Endothelial cell of umbilical vein (primary cell): ENCODE measurements around the gene PYGO2. TPM values are rescaled to one million over a fixed set of nuclear protein-coding genes. Genes with fewer than 3 reads are reported as not detected.

Experiments used
- BruUV-seq: library from RNA; stranded (reverse); fragments of 400-500 nt; replicated peaks from 2 replicates; lab custom pipeline; 2021; lab: Mats Ljungman, UMichigan
- CTCF ChIA-PET: fragments of 300-600, 350-600 bp; sonication (Branson Sonifier 250); formaldehyde crosslinking; loops from one replicate; lab custom pipeline; 2021; ENCODE audit warnings: antibody characterized with exemption, inconsistent platforms; lab: Charles Lee
- POLR2A ChIA-PET: fragments of 300-600, 350-600 bp; sonication (Branson Sonifier 250); formaldehyde crosslinking; loops from one replicate; lab custom pipeline; 2021; ENCODE audit warnings: antibody characterized with exemption, inconsistent platforms; lab: Charles Lee
- DNase-seq: peaks from one replicate; pipeline ENCODE4 v3.0.0-alpha.2; 2011; ENCODE audit warnings: low read depth, low spot score
- FAIRE-seq: peaks from 2 replicates; lab custom pipeline; 2011; peaks lifted over from hg19 to GRCh38; lab: Jason Lieb, UNC
- H2AFZ ChIP-seq: 2 replicates; pipeline ENCODE4 v1.6.0; 2012; ENCODE audit warnings: low read depth, low read length, control low read depth, inconsistent platforms
- H3K27ac ChIP-seq: 2 replicates; pipeline ENCODE4 v1.5.1; 2011; ENCODE audit warnings: low read depth, mild to moderate bottlenecking, control low read depth, low read length, moderate library complexity; ENCODE audit not compliant: insufficient read depth
- H3K27me3 ChIP-seq, 2 experiments: 2 replicates each; pipeline versions ENCODE4 v1.6.0 to v1.6.1; 2011; ENCODE audit warnings: low read length in 2 of 2, mixed read lengths in 1 of 2; ENCODE audit not compliant: control insufficient read depth in 2 of 2, insufficient read depth in 2 of 2
- H3K36me3 ChIP-seq, 2 experiments: 2 replicates in 1 of 2; 3 replicates in 1 of 2; pipeline ENCODE4 v1.5.1; 2011; ENCODE audit warnings: low read length in 2 of 2, mild to moderate bottlenecking in 1 of 2, moderate library complexity in 1 of 2; ENCODE audit not compliant: control insufficient read depth in 2 of 2, insufficient read depth in 2 of 2; ENCODE audit errors: extremely low read depth in 1 of 2
- H3K4me1 ChIP-seq: 3 replicates; pipeline ENCODE4 v1.5.1; 2011; ENCODE audit warnings: mild to moderate bottlenecking, low read length; ENCODE audit not compliant: control insufficient read depth, insufficient read depth; ENCODE audit errors: extremely low read depth
- H3K4me2 ChIP-seq: 2 replicates; pipeline ENCODE4 v1.6.1; 2011; ENCODE audit warnings: low read length, control low read depth, mixed read lengths; ENCODE audit not compliant: insufficient read depth
- H3K4me3 ChIP-seq, 3 experiments: fragments of 200-600 bp in 1 of 3; sonication (generic), shearing (Covaris generic) in 1 of 3; replicated peaks in 1 of 3; 2 replicates each; pipeline ENCODE4 v1.5.1; 2011 to 2016; ENCODE audit warnings: control low read depth in 3 of 3, low read length in 3 of 3, mild to moderate bottlenecking in 2 of 3, inconsistent platforms in 1 of 3, low read depth in 1 of 3, moderate library complexity in 1 of 3; ENCODE audit not compliant: insufficient read depth in 1 of 3
- H3K79me2 ChIP-seq: 2 replicates; pipeline ENCODE4 v1.6.0; 2012; ENCODE audit warnings: low read length, inconsistent platforms; ENCODE audit not compliant: control insufficient read depth, insufficient read depth
- H3K9ac ChIP-seq: replicated peaks from 2 replicates; pipeline ENCODE3; 2011; ENCODE audit warnings: low read length, control low read depth; ENCODE audit not compliant: insufficient read depth; ENCODE audit errors: extremely low read depth
- H3K9me1 ChIP-seq: replicated peaks from 3 replicates; pipeline ENCODE4 v1.6.0; 2011; ENCODE audit warnings: mild to moderate bottlenecking, low read length; ENCODE audit not compliant: control insufficient read depth, insufficient read depth; ENCODE audit errors: extremely low read depth
- H3K9me3 ChIP-seq: replicated peaks from 2 replicates; pipeline ENCODE4 v1.5.1; 2012; ENCODE audit warnings: low read length, inconsistent platforms; ENCODE audit not compliant: control insufficient read depth, insufficient read depth
- H4K20me1 ChIP-seq: replicated peaks from 2 replicates; pipeline ENCODE3; 2011; ENCODE audit warnings: mild to moderate bottlenecking, low read length; ENCODE audit not compliant: control insufficient read depth, insufficient read depth; ENCODE audit errors: extremely low read depth
- CTCF ChIP-seq, 2 donors: IDR thresholded peaks; 1 replicate in 1 of 2; 2 replicates in 1 of 2; pipeline ENCODE4 v1.5.1; 2011; ENCODE audit warnings: low read length in 2 of 2, mild to moderate bottlenecking in 2 of 2, moderate library complexity in 2 of 2, control low read depth in 1 of 2, inconsistent platforms in 1 of 2, low read depth in 1 of 2; ENCODE audit not compliant: insufficient read depth in 1 of 2; ENCODE audit errors: extremely low read depth in 1 of 2
- FOS ChIP-seq: IDR thresholded peaks from 2 replicates; pipeline ENCODE4 v1.6.1; 2011; ENCODE audit warnings: mild to moderate bottlenecking, low read length, moderate library complexity, borderline replicate concordance; ENCODE audit not compliant: insufficient read depth
- GATA2 ChIP-seq: IDR thresholded peaks from 2 replicates; pipeline ENCODE4 v1.7.0; 2011; ENCODE audit warnings: low read depth, mild to moderate bottlenecking, moderate library complexity, mixed read lengths, low read length; ENCODE audit not compliant: insufficient read length, insufficient read depth
- MAX ChIP-seq: IDR thresholded peaks from 2 replicates; pipeline ENCODE4 v1.6.1; 2011; ENCODE audit not compliant: insufficient read depth, insufficient read length
- POLR2A ChIP-seq: IDR thresholded peaks from 2 replicates; pipeline ENCODE4 v1.6.1; 2012; ENCODE audit warnings: low read depth, mild to moderate bottlenecking, control low read depth, low read length
- dilution Hi-C: fragments of 300-500 bp; cut with MboI; formaldehyde crosslinking; loops from one replicate; pipeline ENCODE4 v1.15.0; 2019; ENCODE audit warnings: low sequenced_read_pairs; ENCODE audit not compliant: extremely low pct_ligation_motif_present
- intact Hi-C: fragments of 100-400 bp; cut with micrococcal nuclease; formaldehyde crosslinking; loops from one replicate; pipeline ENCODE4 v1.10.0; 2022
- polyA plus RNA-seq, 4 experiments: library from polyadenylated mRNA; depleted of rRNA in 3 of 4; stranded (reverse) in 3 of 4; unstranded in 1 of 4; fragments of >200 nt; gene quantifications; 2 replicates each; pipeline versions ENCODE4 v1.2.1 to v1.2.3, GENCODE V29; 2011 to 2012; ENCODE audit warnings: missing spikeins in 1 of 4
- total RNA-seq: library from RNA; stranded (reverse); gene quantifications from 2 replicates; pipeline ENCODE4 v1.2.3, GENCODE V29; 2021

The PYGO2 gene
- total and polyA plus RNA-seq, 2 donors (not counting 3 experiments of a cell fraction or from before 2014, with no cell fraction given), result 19.3 to 21.5 TPM

GRCh38 chr1:154940651-154941194 lies 20.9 kb downstream of the PYGO2 start:
- Histone ChIP-seq H3K4me3 (no peak overlapping the region), H3K4me2 (no peak overlapping the region), H3K9me1 (no peaks in the 10 kb centered on the region), H3K9ac (no peak overlapping the region), H3K9me3 (no peaks in the 10 kb centered on the region), H4K20me1 (no peaks in the 10 kb centered on the region), H3K27ac (no peak overlapping the region), H2AFZ (no peak overlapping the region), H3K27me3 (no peaks in the 10 kb centered on the region), H3K36me3 (peaks cover 0 to 7% of the 10 kb centered on the region in 2 experiments), H3K4me1 (peaks cover 8% of the 10 kb centered on the region), H3K79me2 (no peaks in the 10 kb centered on the region)
- intact Hi-C loops, result no loop called here
- TF ChIP-seq FOS (no peak), MAX (no peak), GATA2 (no peak), POLR2A (no peak)
- POLR2A ChIA-PET, result no interaction called here
- dilution Hi-C loops, result no loop called here
- CTCF ChIA-PET, result interaction anchor here (0.9 to 1.5 kb wide), 3 partner anchors 55 to 110 kb away, joined by 3 to 8 read pairs (median 3); partner anchors contain the start of gene ADAM15
- DNase-seq, result no peak
- FAIRE-seq, result no peak
- no TSS peak for BruUV-seq

- H3K79me2 ChIP-seq, result no peaks in the 10 kb centered on the region
- H3K27ac ChIP-seq, result no peak overlapping the region
- CTCF ChIA-PET, result interaction anchor here (0.9 to 1.5 kb wide), 3 partner anchors 56 to 111 kb away, joined by 3 to 8 read pairs (median 3); partner anchors contain the start of gene ADAM15
- POLR2A ChIA-PET, result no interaction called here
- H3K9me3 ChIP-seq, result no peaks in the 10 kb centered on the region
- dilution Hi-C loops, result no loop called here
- H3K36me3 ChIP-seq, result peaks cover 0 to 3% of the 10 kb centered on the region in 2 experiments
- peaks cover 8% of the 10 kb centered on the region for H3K4me1 ChIP-seq
- DNase-seq (no peak), FAIRE-seq (no peak)
- no peak overlapping the region for H3K4me2 ChIP-seq
- BruUV-seq, result no TSS peak
- TF ChIP-seq CTCF (IDR thresholded peaks at IDR 0.05; ENCODE audit: extremely low read depth in 1 of 2, insufficient read depth in 1 of 2, low read depth in 1 of 2, low read length in 2 of 2), result no peak
- no peaks in the 10 kb centered on the region for H3K27me3 ChIP-seq
- H3K9me1 ChIP-seq, result no peaks in the 10 kb centered on the region
- no peaks in the 10 kb centered on the region for H4K20me1 ChIP-seq
- H3K4me3 ChIP-seq, result no peak overlapping the region
- H3K9ac ChIP-seq, result no peak overlapping the region
- no peak overlapping the region for H2AFZ ChIP-seq
- intact Hi-C loops, result no loop called here
These were observed 21.4 kb downstream of the PYGO2 start for GRCh38 chr1:154940213-154940560.
